ENCODE measurements around the gene TYMP.

- TF ChIP-seq POLR2AphosphoS5 (IDR thresholded peaks at IDR 0.05; ENCODE audit: low read depth, low read length) (no peak), POLR2A (IDR thresholded peaks at IDR 0.05; ENCODE audit: low read depth, low read length) (no peak), TAF1 (IDR thresholded peaks at IDR 0.05; ENCODE audit: low read depth, low read length) (no peak), POU2F2 (IDR thresholded peaks at IDR 0.05; ENCODE audit: low read depth, low read length) (no peak)
These were observed 20.9 kb downstream of the TYMP start for GRCh38 chr22:50508897-50509296.
